Tibial artery (tissue), 4 donors: ENCODE measurements around the gene BUB1B.
"Not testable (repeated sequence)": the region's sequence is repeated elsewhere in the genome, so short reads cannot be mapped to it uniquely, and the experiment has no call there.

Experiments used
- DNase-seq, 2 donors: peaks; one replicate each; pipeline ENCODE4 v3.0.0-alpha.2; 2019
- H3K27ac ChIP-seq, 2 donors: fragments of 200-600 bp; sonication (generic) in 1 of 2; 1 replicate in 1 of 2; 2 replicates in 1 of 2; pipeline ENCODE4 v1.5.1; 2018 to 2019; ENCODE audit warnings: mild to moderate bottlenecking in 1 of 2
- H3K27me3 ChIP-seq, 2 donors: fragments of 200-600 bp; sonication (generic) in 1 of 2; one replicate each; pipeline versions ENCODE4 v1.5.1 to v1.6.0; 2016 to 2019
- H3K36me3 ChIP-seq, 3 donors: fragments of 200-600 bp; sonication (generic) in 2 of 3; one replicate each; pipeline ENCODE4 v1.5.1; 2016 to 2019; ENCODE audit warnings: mild to moderate bottlenecking in 2 of 3
- H3K4me1 ChIP-seq, 4 donors: fragments of 200-600 bp; sonication (generic) in 2 of 4; 1 replicate in 3 of 4; 2 replicates in 1 of 4; pipeline ENCODE4 v1.5.1; 2016 to 2019
- H3K4me3 ChIP-seq, 2 donors: fragments of 200-600 bp; sonication (generic) in 1 of 2; 1 replicate in 1 of 2; 2 replicates in 1 of 2; pipeline ENCODE4 v1.5.1; 2018 to 2019; ENCODE audit warnings: mild to moderate bottlenecking in 2 of 2
- H3K9me3 ChIP-seq, 3 donors: fragments of 200-600 bp; sonication (generic) in 1 of 3; one replicate each; pipeline ENCODE4 v1.5.1; 2016 to 2019
- intact Hi-C: fragments of 100-400 bp; cut with DNase I; formaldehyde crosslinking; loops from one replicate; pipeline ENCODE4 v1.15.0; 2023; ENCODE audit warnings: low total_unique reads
- TF ChIP-seq, protein P1 (sequence below), 2 experiments: fragments of 200-600 bp in 1 of 2; fragments of 450-650 bp in 1 of 2; IDR thresholded peaks; one replicate each; pipeline ENCODE4 v1.5.1; 2017 to 2019; ENCODE audit warnings: antibody characterized with exemption in 2 of 2, mild to moderate bottlenecking in 1 of 2, moderate library complexity in 1 of 2

Gene BUB1B

DNA sequence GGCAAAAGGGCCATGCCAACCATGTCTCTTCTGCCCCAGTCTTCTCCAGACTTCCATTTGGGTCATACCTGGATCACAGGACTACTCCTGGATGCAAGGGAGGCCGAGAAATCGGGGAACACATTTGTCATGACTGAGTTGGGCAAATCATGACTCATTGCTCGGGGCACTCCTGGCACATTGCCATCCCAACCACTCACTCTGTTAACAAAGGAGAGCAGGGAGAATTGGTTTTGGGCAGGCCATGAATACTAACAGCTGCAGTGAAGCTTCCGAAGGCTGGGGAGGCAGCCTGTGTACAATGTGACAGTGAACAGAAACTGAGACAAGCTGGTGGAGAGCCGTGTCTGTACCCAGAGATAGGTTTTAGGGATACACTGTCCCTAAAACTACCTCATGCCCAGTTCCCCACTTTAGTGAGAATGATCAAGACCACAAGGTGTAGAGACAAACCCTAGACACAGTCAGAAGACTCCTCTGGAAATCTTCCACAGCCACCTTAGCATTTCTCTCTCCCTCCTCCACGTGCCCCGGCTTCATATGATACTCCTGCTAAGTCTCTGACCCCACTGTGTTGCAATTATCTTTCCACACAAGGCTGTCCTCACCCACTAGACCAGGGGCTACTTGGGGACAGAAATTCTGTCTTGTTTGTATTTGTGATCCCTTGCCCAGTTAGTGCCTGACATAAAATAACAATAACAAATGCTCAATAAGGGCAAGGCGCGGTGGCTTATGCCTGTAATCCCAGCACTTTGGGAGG lies 10.5 kb upstream of the BUB1B start:
- no peak overlapping the region for H3K27ac ChIP-seq
- peaks cover 0 to under 1% (median 0%) of the 10 kb centered on the region in 4 donors for H3K4me1 ChIP-seq
- no peaks in the 10 kb centered on the region for H3K9me3 ChIP-seq
- DNase-seq, result peak in 1 of 2 donors; percentile 27
- intact Hi-C loops, result no loop called here
- no peak overlapping the region for H3K4me3 ChIP-seq
- peaks cover 0 to 3% of the 10 kb centered on the region in 2 donors for H3K27me3 ChIP-seq
- TF ChIP-seq, protein P1, sequence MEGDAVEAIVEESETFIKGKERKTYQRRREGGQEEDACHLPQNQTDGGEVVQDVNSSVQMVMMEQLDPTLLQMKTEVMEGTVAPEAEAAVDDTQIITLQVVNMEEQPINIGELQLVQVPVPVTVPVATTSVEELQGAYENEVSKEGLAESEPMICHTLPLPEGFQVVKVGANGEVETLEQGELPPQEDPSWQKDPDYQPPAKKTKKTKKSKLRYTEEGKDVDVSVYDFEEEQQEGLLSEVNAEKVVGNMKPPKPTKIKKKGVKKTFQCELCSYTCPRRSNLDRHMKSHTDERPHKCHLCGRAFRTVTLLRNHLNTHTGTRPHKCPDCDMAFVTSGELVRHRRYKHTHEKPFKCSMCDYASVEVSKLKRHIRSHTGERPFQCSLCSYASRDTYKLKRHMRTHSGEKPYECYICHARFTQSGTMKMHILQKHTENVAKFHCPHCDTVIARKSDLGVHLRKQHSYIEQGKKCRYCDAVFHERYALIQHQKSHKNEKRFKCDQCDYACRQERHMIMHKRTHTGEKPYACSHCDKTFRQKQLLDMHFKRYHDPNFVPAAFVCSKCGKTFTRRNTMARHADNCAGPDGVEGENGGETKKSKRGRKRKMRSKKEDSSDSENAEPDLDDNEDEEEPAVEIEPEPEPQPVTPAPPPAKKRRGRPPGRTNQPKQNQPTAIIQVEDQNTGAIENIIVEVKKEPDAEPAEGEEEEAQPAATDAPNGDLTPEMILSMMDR (IDR thresholded peaks at IDR 0.05), result no peak
- H3K36me3 ChIP-seq, result no peaks in the 10 kb centered on the region

DNA sequence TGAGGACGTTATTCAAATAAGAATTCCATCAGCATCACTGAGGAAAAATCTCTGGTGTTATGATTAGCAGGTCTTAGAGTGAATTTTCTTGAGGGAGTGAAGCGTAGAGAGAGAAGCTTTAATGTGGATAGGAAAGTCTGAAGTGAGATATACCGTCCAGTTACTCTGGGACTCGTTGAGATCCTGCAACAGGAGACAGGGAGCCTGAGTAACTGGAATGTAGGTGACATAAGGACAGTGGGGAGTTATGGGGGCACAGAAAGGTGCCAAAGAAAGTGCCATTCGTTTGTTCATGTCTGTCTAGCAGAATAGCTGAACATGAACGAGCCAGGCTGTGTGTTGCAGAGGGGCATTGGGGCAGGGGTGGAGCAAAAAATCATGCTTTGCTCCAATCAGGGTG lies 9.4 kb upstream of the BUB1B start:
- no peaks in the 10 kb centered on the region for H3K9me3 ChIP-seq
- H3K36me3 ChIP-seq, result no peaks in the 10 kb centered on the region
- TF ChIP-seq, protein P1 (IDR thresholded peaks at IDR 0.05), result no peak
- no peak for DNase-seq
- H3K27me3 ChIP-seq, result peaks cover 0 to 3% of the 10 kb centered on the region in 2 donors
- H3K27ac ChIP-seq, result no peak overlapping the region
- intact Hi-C loops, result no loop called here
- H3K4me1 ChIP-seq, result peaks cover 0 to 6% (median 0%) of the 10 kb centered on the region in 4 donors
- H3K4me3 ChIP-seq, result no peak overlapping the region

DNA sequence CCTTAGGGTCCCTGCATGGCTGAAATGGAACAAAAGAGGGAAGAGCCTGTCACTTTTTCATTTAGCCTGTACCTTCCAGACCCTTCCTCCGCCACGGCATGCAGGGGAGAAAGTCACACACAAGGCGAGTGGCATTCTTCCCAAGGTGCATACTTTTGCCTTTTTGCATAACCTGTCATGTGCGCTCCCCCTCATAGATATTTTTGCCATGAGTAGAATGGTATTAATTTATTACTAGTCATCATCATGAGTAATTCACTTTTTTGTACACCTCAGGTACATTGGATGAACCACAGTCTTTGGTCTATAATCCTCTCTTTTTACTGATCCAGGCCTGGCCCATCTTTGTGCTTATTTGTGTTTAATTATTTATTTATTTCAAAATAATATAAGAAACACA lies 8.9 kb upstream of the BUB1B start:
- no peak for DNase-seq
- peaks cover 0 to 6% (median 0%) of the 10 kb centered on the region in 4 donors for H3K4me1 ChIP-seq
- TF ChIP-seq, protein P1 (IDR thresholded peaks at IDR 0.05), result no peak
- no peak overlapping the region for H3K27ac ChIP-seq
- H3K4me3 ChIP-seq, result no peak overlapping the region
- H3K9me3 ChIP-seq, result no peaks in the 10 kb centered on the region
- intact Hi-C loops, result no loop called here
- H3K27me3 ChIP-seq, result peaks cover 0 to 3% of the 10 kb centered on the region in 2 donors
- H3K36me3 ChIP-seq, result no peaks in the 10 kb centered on the region

DNA sequence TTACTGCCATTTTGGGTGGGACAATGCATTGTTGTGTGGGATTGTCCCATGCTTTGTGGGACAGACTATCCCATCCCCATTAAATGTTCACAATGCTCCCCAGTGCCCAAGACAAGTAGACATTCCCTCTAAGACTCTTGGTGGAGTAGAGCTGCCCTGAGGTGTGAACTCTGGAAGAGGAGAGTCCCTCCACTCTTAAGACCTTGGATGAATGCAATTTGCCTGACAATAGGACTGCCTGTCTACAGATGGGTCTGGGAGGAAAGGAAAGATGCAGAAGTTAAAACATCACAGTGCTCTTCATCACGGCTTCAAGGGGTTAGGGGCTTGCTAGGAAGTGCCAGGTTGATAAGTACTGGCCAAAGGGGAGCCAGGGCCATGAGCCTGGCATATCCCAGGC lies 6.0 kb upstream of the BUB1B start:
- H3K9me3 ChIP-seq, H3K27me3 ChIP-seq, H3K36me3 ChIP-seq, H3K4me3 ChIP-seq, H3K27ac ChIP-seq, H3K4me1 ChIP-seq, DNase-seq: not testable (repeated sequence)
- intact Hi-C loops, result loop anchor here (5.0 kb wide), 2 partner anchors 43 to 108 kb away; no protein-coding TSS in a partner anchor

DNA sequence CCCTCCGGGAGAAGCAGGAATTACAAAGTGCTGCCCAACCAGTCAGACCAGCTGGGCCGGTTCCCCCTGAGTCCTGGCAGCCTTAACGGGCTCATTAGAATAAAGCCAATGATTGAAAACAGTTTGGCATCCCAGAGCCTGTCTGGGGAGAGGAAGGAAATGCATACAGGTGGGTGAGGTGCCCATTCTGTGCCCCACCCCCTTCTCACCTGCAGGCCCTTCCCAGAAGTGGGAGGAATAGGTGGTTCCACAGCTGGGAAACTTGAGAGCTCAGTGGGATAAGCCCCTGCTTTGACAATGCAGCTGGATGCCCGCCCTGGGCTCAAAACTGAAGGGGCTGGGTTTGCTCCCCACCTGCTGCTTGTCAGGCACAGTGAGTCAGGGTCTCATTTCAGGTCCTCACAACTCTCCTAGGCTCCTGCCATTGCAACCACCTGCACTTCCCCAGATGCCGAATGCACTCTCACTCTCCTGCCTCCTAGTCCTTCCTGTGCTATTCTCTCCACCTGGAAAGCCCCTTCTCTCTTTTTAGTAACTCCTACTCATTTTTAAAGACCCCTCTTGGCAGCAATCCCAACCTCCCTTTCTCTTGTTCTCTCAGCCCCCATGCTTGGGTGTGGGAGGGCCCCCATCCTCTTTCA lies 5.5 kb upstream of the BUB1B start:
- TF ChIP-seq, protein P1 (IDR thresholded peaks at IDR 0.05), result no peak
- no peak for DNase-seq
- Histone ChIP-seq H3K36me3 (no peaks in the 10 kb centered on the region), H3K4me3 (no peak overlapping the region), H3K4me1 (peaks cover 0 to 9% (median 1%) of the 10 kb centered on the region in 4 donors), H3K27ac (no peak overlapping the region), H3K9me3 (no peaks in the 10 kb centered on the region), H3K27me3 (peaks cover 0 to 3% of the 10 kb centered on the region in 2 donors)
- intact Hi-C loops, result loop anchor here (5.0 kb wide), 2 partner anchors 43 to 108 kb away; no protein-coding TSS in a partner anchor
